Keratinocyte (primary cell): Measurements from ENCODE around the gene EEF1A2. TPM values are rescaled to one million over a fixed set of nuclear protein-coding genes. Genes with fewer than 3 reads are reported as not detected.

ENCODE experiments used
- DNase-seq: peaks from one replicate; pipeline ENCODE4 v3.0.0-alpha.2; 2011; ENCODE audit warnings: low read depth, missing footprints, low spot score
- FAIRE-seq: peaks from 2 replicates; lab custom pipeline; 2011; peaks lifted over from hg19 to GRCh38; lab: Jason Lieb, UNC
- H2AFZ ChIP-seq: 2 replicates; pipeline ENCODE4 v1.6.0; 2012; ENCODE audit warnings: low read length, control low read depth, inconsistent platforms; ENCODE audit not compliant: control insufficient read depth
- H3K27ac ChIP-seq: 2 replicates; pipeline ENCODE4 v1.5.1; 2011; ENCODE audit warnings: low read length; ENCODE audit not compliant: control insufficient read depth, insufficient read depth
- H3K27me3 ChIP-seq: 3 replicates; pipeline ENCODE4 v1.6.0; 2011; ENCODE audit warnings: low read length; ENCODE audit not compliant: control insufficient read depth, insufficient read depth; ENCODE audit errors: extremely low read depth
- H3K36me3 ChIP-seq, 2 experiments: 2 replicates in 1 of 2; 3 replicates in 1 of 2; pipeline ENCODE4 v1.5.1; 2011; ENCODE audit warnings: low read length in 2 of 2, mild to moderate bottlenecking in 1 of 2; ENCODE audit not compliant: control insufficient read depth in 2 of 2, insufficient read depth in 2 of 2; ENCODE audit errors: extremely low read depth in 1 of 2
- H3K4me1 ChIP-seq: 3 replicates; pipeline ENCODE4 v1.5.1; 2011; ENCODE audit warnings: low read length; ENCODE audit not compliant: control insufficient read depth, insufficient read depth; ENCODE audit errors: extremely low read depth
- H3K4me2 ChIP-seq: 3 replicates; pipeline ENCODE4 v1.6.0; 2011; ENCODE audit warnings: low read depth, low read length; ENCODE audit not compliant: control insufficient read depth, insufficient read depth; ENCODE audit errors: extremely low read depth
- H3K4me3 ChIP-seq, 3 experiments: fragments of 200-600 bp in 1 of 3; sonication (generic) in 1 of 3; 2 replicates in 2 of 3; 3 replicates in 1 of 3; pipeline ENCODE4 v1.5.1; 2011 to 2016; ENCODE audit warnings: low read length in 3 of 3, mild to moderate bottlenecking in 3 of 3, control low read depth in 2 of 3, inconsistent platforms in 1 of 3, low read depth in 1 of 3, mixed read lengths in 1 of 3, mixed run types in 1 of 3, moderate library complexity in 1 of 3; ENCODE audit not compliant: control insufficient read depth in 2 of 3, insufficient read depth in 2 of 3; ENCODE audit errors: extremely low read depth in 1 of 3
- H3K79me2 ChIP-seq: 2 replicates; pipeline ENCODE4 v1.6.0; 2012; ENCODE audit warnings: low read length; ENCODE audit not compliant: control insufficient read depth, insufficient read depth
- H3K9ac ChIP-seq: 3 replicates; pipeline ENCODE4 v1.6.0; 2011; ENCODE audit warnings: low read length; ENCODE audit not compliant: control insufficient read depth, insufficient read depth; ENCODE audit errors: extremely low read depth
- H3K9me1 ChIP-seq: 3 replicates; pipeline ENCODE4 v1.6.0; 2011; ENCODE audit warnings: low read length; ENCODE audit not compliant: control insufficient read depth, insufficient read depth; ENCODE audit errors: extremely low read depth
- H3K9me3 ChIP-seq: 2 replicates; pipeline ENCODE4 v1.5.1; 2012; ENCODE audit warnings: low read depth, low read length; ENCODE audit not compliant: control insufficient read depth
- H4K20me1 ChIP-seq: 3 replicates; pipeline ENCODE4 v1.6.0; 2011; ENCODE audit warnings: low read length; ENCODE audit not compliant: control insufficient read depth, insufficient read depth; ENCODE audit errors: extremely low read depth
- EZH2 ChIP-seq: IDR thresholded peaks from one replicate; pipeline ENCODE4 v1.6.1; 2012; ENCODE audit warnings: inconsistent platforms, mild to moderate bottlenecking, low read length, moderate library complexity
- dilution Hi-C: fragments of 300-500 bp; cut with MboI; formaldehyde crosslinking; loops from one replicate; pipeline ENCODE4 v1.7.0; 2020; ENCODE audit warnings: low sequenced_read_pairs; ENCODE audit not compliant: extremely low pct_ligation_motif_present
- polyA plus RNA-seq, 5 experiments: library from polyadenylated mRNA; depleted of rRNA in 3 of 5; stranded (reverse) in 3 of 5; stranded (forward) in 1 of 5; unstranded in 1 of 5; fragments of >200 nt; gene quantifications; 1 replicate in 1 of 5; 2 replicates in 3 of 5; 3 replicates in 1 of 5; pipeline versions ENCODE4 v1.2.1 to v1.2.3, GENCODE V29; 2011 to 2012; ENCODE audit warnings: missing spikeins in 2 of 5, low read depth in 1 of 5, low replicate concordance in 1 of 5
- TF ChIP-seq, protein P1 (sequence below), 3 experiments: IDR thresholded peaks in 1 of 3; conservative IDR thresholded peaks in 1 of 3; optimal IDR thresholded peaks in 1 of 3; 2 replicates in 2 of 3; 3 replicates in 1 of 3; pipeline versions ENCODE3 to v1.5.1; 2011; ENCODE audit warnings: low read length in 3 of 3, mild to moderate bottlenecking in 3 of 3, moderate library complexity in 2 of 3, control low read depth in 1 of 3, inconsistent platforms in 1 of 3; ENCODE audit not compliant: insufficient read depth in 2 of 3; ENCODE audit errors: extremely low read depth in 1 of 3

EEF1A2 gene
- polyA plus RNA-seq, 1 donor (not counting 4 experiments of a cell fraction or from before 2014, with no cell fraction given), result 0.12 TPM

DNA sequence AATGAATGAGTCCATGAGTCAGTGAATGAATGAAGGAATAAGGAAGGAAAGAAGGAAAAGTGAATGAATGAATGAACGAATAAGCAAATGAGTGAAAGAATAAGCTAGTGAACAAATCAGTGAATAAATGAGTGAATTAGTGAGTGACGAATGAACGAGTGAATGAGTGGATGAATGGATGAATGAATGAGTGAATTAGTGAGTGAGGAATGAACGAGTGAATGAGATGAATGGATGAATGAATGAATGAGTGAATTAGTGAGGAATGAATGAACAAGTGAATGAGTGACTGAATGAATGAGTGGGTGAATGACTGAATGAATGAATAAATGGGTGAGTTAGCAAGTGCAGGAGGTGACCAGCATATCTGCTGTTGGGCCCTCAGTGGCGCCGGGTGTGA is 44.9 kb upstream of the EEF1A2 start:
- no peaks in the 10 kb centered on the region for H3K36me3 ChIP-seq
- no peaks in the 10 kb centered on the region for H3K79me2 ChIP-seq
- no peaks in the 10 kb centered on the region for H4K20me1 ChIP-seq
- no peak for FAIRE-seq
- no peak overlapping the region for H3K9ac ChIP-seq
- H2AFZ ChIP-seq, result no peak overlapping the region
- no peak overlapping the region for H3K27ac ChIP-seq
- no peak for TF ChIP-seq EZH2
- TF ChIP-seq, protein P1, sequence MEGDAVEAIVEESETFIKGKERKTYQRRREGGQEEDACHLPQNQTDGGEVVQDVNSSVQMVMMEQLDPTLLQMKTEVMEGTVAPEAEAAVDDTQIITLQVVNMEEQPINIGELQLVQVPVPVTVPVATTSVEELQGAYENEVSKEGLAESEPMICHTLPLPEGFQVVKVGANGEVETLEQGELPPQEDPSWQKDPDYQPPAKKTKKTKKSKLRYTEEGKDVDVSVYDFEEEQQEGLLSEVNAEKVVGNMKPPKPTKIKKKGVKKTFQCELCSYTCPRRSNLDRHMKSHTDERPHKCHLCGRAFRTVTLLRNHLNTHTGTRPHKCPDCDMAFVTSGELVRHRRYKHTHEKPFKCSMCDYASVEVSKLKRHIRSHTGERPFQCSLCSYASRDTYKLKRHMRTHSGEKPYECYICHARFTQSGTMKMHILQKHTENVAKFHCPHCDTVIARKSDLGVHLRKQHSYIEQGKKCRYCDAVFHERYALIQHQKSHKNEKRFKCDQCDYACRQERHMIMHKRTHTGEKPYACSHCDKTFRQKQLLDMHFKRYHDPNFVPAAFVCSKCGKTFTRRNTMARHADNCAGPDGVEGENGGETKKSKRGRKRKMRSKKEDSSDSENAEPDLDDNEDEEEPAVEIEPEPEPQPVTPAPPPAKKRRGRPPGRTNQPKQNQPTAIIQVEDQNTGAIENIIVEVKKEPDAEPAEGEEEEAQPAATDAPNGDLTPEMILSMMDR (optimal IDR thresholded peaks at IDR 0.05 in 1 of 3, IDR thresholded peaks at IDR 0.05 in 1 of 3, conservative IDR thresholded peaks at IDR 0.05 in 1 of 3; ENCODE audit: extremely low read depth in 1 of 3, insufficient read depth in 2 of 3, low read length in 3 of 3), result no peak
- H3K4me2 ChIP-seq, result no peak overlapping the region
- dilution Hi-C loops, result no loop called here
- peaks cover 42% of the 10 kb centered on the region for H3K4me1 ChIP-seq
- H3K9me1 ChIP-seq, result no peaks in the 10 kb centered on the region
- no peaks in the 10 kb centered on the region for H3K9me3 ChIP-seq
- no peak for DNase-seq
- no peak overlapping the region for H3K4me3 ChIP-seq
- H3K27me3 ChIP-seq, result peaks cover 3% of the 10 kb centered on the region

GRCh38 chr20:63543131-63543530 is 44.2 kb upstream of the EEF1A2 start:
- Histone ChIP-seq H3K4me3 (no peak overlapping the region), H3K27ac (no peak overlapping the region), H3K9me1 (no peaks in the 10 kb centered on the region), H2AFZ (no peak overlapping the region), H3K9ac (no peak overlapping the region), H4K20me1 (no peaks in the 10 kb centered on the region), H3K27me3 (peaks cover under 1% of the 10 kb centered on the region), H3K4me2 (no peak overlapping the region), H3K4me1 (peaks cover 46% of the 10 kb centered on the region), H3K79me2 (no peaks in the 10 kb centered on the region), H3K9me3 (no peaks in the 10 kb centered on the region), H3K36me3 (no peaks in the 10 kb centered on the region)
- FAIRE-seq (no peak), DNase-seq (no peak)
- TF ChIP-seq, protein P1 (optimal IDR thresholded peaks at IDR 0.05 in 1 of 3, IDR thresholded peaks at IDR 0.05 in 1 of 3, conservative IDR thresholded peaks at IDR 0.05 in 1 of 3; ENCODE audit: extremely low read depth in 1 of 3, insufficient read depth in 2 of 3, low read length in 3 of 3), result no peak
- TF ChIP-seq EZH2, result no peak
- dilution Hi-C loops, result no loop called here
